Subcutaneous abdominal adipose tissue (tissue), 5 donors: ENCODE measurements around the gene TMEM150A.

Experiments used
- H3K27ac ChIP-seq: one replicate; pipeline ENCODE4 v1.7.0; 2013; ENCODE audit warnings: low read depth, mild to moderate bottlenecking, inconsistent platforms, low read length, moderate library complexity
- H3K27me3 ChIP-seq, 5 donors: one replicate each; pipeline ENCODE4 v1.7.0; 2013; ENCODE audit warnings: low read length in 5 of 5, inconsistent platforms in 1 of 5; ENCODE audit not compliant: control insufficient read depth in 5 of 5, insufficient read depth in 4 of 5
- H3K36me3 ChIP-seq, 5 donors: one replicate each; pipeline ENCODE4 v1.7.0; 2013; ENCODE audit warnings: low read length in 5 of 5; ENCODE audit not compliant: control insufficient read depth in 5 of 5, insufficient read depth in 5 of 5
- H3K4me1 ChIP-seq, 5 donors: one replicate each; pipeline ENCODE4 v1.7.0; 2013; ENCODE audit warnings: low read length in 5 of 5, mild to moderate bottlenecking in 3 of 5, moderate library complexity in 1 of 5; ENCODE audit not compliant: control insufficient read depth in 5 of 5, insufficient read depth in 5 of 5
- H3K4me3 ChIP-seq, 5 donors: one replicate each; pipeline ENCODE4 v1.7.0; 2013; ENCODE audit warnings: low read length in 5 of 5, low read depth in 1 of 5
- H3K9ac ChIP-seq, 5 donors: one replicate each; pipeline ENCODE4 v1.7.0; 2013; ENCODE audit warnings: low read length in 5 of 5, mild to moderate bottlenecking in 4 of 5, moderate library complexity in 3 of 5
- H3K9me3 ChIP-seq, 5 donors: one replicate each; pipeline ENCODE4 v1.7.0; 2013; ENCODE audit warnings: low read length in 5 of 5; ENCODE audit not compliant: control insufficient read depth in 5 of 5
- donor health status: healthy.
- donor health status: healthy.
- donor health status: healthy.
- donor health status: healthy.
- donor health status: healthy.

The TMEM150A gene

GRCh38 chr2:85558160-85558559 lies 44.3 kb downstream of the TMEM150A start:
- H3K27me3 ChIP-seq = no peaks in the 10 kb centered on the region
- peaks cover 2 to 27% (median 19%) of the 10 kb centered on the region in 5 donors for H3K4me1 ChIP-seq
- H3K4me3 ChIP-seq = no peak overlapping the region
- H3K36me3 ChIP-seq = peaks cover 4 to 49% (median 39%) of the 10 kb centered on the region in 5 donors
- no peak overlapping the region for H3K27ac ChIP-seq
- H3K9ac ChIP-seq = no peak overlapping the region
- H3K9me3 ChIP-seq = no peaks in the 10 kb centered on the region

GRCh38 chr2:85557130-85557529 lies 45.4 kb downstream of the TMEM150A start:
- Histone ChIP-seq H3K27ac (no peak overlapping the region), H3K9me3 (no peaks in the 10 kb centered on the region), H3K4me3 (no peak overlapping the region), H3K27me3 (no peaks in the 10 kb centered on the region), H3K4me1 (peaks cover 4 to 28% (median 21%) of the 10 kb centered on the region in 5 donors), H3K9ac (no peak overlapping the region), H3K36me3 (peaks cover 6 to 59% (median 49%) of the 10 kb centered on the region in 5 donors)

GRCh38 chr2:85554980-85555612 lies 47.4 kb downstream of the TMEM150A start:
- Histone ChIP-seq H3K27ac (no peak overlapping the region), H3K9me3 (no peaks in the 10 kb centered on the region), H3K4me1 (peaks cover 3 to 29% (median 12%) of the 10 kb centered on the region in 5 donors), H3K27me3 (no peaks in the 10 kb centered on the region), H3K9ac (no peak overlapping the region), H3K4me3 (no peak overlapping the region), H3K36me3 (peaks cover 14 to 80% (median 66%) of the 10 kb centered on the region in 5 donors)

- H3K9ac ChIP-seq = no peak overlapping the region
- H3K9me3 ChIP-seq = no peaks in the 10 kb centered on the region
- no peak overlapping the region for H3K4me3 ChIP-seq
- no peak overlapping the region for H3K27ac ChIP-seq
- H3K4me1 ChIP-seq = peaks cover 0 to 22% (median 5%) of the 10 kb centered on the region in 5 donors
- H3K27me3 ChIP-seq = no peaks in the 10 kb centered on the region
- peaks cover 17 to 90% (median 64%) of the 10 kb centered on the region in 5 donors for H3K36me3 ChIP-seq
These were observed 49.3 kb downstream of the TMEM150A start for GRCh38 chr2:85553184-85553583.

- Histone ChIP-seq H3K27ac (no peak overlapping the region), H3K4me3 (no peak overlapping the region), H3K4me1 (peaks cover 0 to 22% (median 5%) of the 10 kb centered on the region in 5 donors), H3K36me3 (peaks cover 17 to 89% (median 58%) of the 10 kb centered on the region in 5 donors), H3K9ac (no peak overlapping the region), H3K9me3 (no peaks in the 10 kb centered on the region), H3K27me3 (no peaks in the 10 kb centered on the region)
These were observed 50.5 kb downstream of the TMEM150A start for GRCh38 chr2:85551698-85552678.

GRCh38 chr2:85550486-85550885 lies 52.0 kb downstream of the TMEM150A start:
- no peaks in the 10 kb centered on the region for H3K27me3 ChIP-seq
- peaks cover 0 to 22% (median 5%) of the 10 kb centered on the region in 5 donors for H3K4me1 ChIP-seq
- H3K4me3 ChIP-seq = no peak overlapping the region
- peak overlapping the region in 1 of 5 donors; percentile 9 for H3K9ac ChIP-seq
- no peak overlapping the region for H3K27ac ChIP-seq
- peaks cover 18 to 94% (median 67%) of the 10 kb centered on the region in 5 donors for H3K36me3 ChIP-seq
- no peaks in the 10 kb centered on the region for H3K9me3 ChIP-seq

GRCh38 chr2:85549826-85550225 lies 52.7 kb downstream of the TMEM150A start:
- no peaks in the 10 kb centered on the region for H3K27me3 ChIP-seq
- no peaks in the 10 kb centered on the region for H3K9me3 ChIP-seq
- H3K4me3 ChIP-seq = peak overlapping the region in 1 of 5 donors; percentile 0
- peaks cover 22 to 94% (median 66%) of the 10 kb centered on the region in 5 donors for H3K36me3 ChIP-seq
- peaks cover 0 to 22% (median 5%) of the 10 kb centered on the region in 5 donors for H3K4me1 ChIP-seq
- no peak overlapping the region for H3K9ac ChIP-seq
- no peak overlapping the region for H3K27ac ChIP-seq

GRCh38 chr2:85549095-85549494 lies 53.4 kb downstream of the TMEM150A start:
- Histone ChIP-seq H3K27me3 (no peaks in the 10 kb centered on the region), H3K4me3 (no peak overlapping the region), H3K36me3 (peaks cover 27 to 94% (median 64%) of the 10 kb centered on the region in 5 donors), H3K9me3 (no peaks in the 10 kb centered on the region), H3K27ac (no peak overlapping the region), H3K9ac (no peak overlapping the region), H3K4me1 (peaks cover 0 to 22% (median 5%) of the 10 kb centered on the region in 5 donors)

- Histone ChIP-seq H3K9me3 (no peaks in the 10 kb centered on the region), H3K9ac (no peak overlapping the region), H3K36me3 (peaks cover 33 to 95% (median 60%) of the 10 kb centered on the region in 5 donors), H3K27ac (no peak overlapping the region), H3K4me1 (peaks cover 0 to 22% (median 5%) of the 10 kb centered on the region in 5 donors), H3K4me3 (no peak overlapping the region), H3K27me3 (no peaks in the 10 kb centered on the region)
These were observed 53.9 kb downstream of the TMEM150A start for GRCh38 chr2:85548608-85548900.
